GM12892 (cell line): ENCODE results near the gene CFDP1.
"Not testable (repeated sequence)": the region's sequence is repeated elsewhere in the genome, so short reads cannot be mapped to it uniquely, and the experiment has no call there.

Source experiments
- DNase-seq: peaks from one replicate; pipeline ENCODE4 v3.0.0; 2011; ENCODE audit not compliant: insufficient read length
- FAIRE-seq: peaks from 2 replicates; lab custom pipeline; 2011; peaks lifted over from hg19 to GRCh38; lab: Jason Lieb, UNC
- POLR2A ChIP-seq: IDR thresholded peaks from 2 replicates; pipeline ENCODE4 v1.6.1; 2011; ENCODE audit warnings: low read depth, low read length, control low read depth
- POLR2AphosphoS5 ChIP-seq: IDR thresholded peaks from 2 replicates; pipeline ENCODE4 v1.6.1; 2011; ENCODE audit warnings: low read depth, low read length, control low read depth
- TAF1 ChIP-seq: IDR thresholded peaks from 2 replicates; pipeline ENCODE4 v1.6.1; 2011; ENCODE audit warnings: low read depth, mild to moderate bottlenecking, control low read depth, low read length, borderline replicate concordance

The CFDP1 gene

DNA sequence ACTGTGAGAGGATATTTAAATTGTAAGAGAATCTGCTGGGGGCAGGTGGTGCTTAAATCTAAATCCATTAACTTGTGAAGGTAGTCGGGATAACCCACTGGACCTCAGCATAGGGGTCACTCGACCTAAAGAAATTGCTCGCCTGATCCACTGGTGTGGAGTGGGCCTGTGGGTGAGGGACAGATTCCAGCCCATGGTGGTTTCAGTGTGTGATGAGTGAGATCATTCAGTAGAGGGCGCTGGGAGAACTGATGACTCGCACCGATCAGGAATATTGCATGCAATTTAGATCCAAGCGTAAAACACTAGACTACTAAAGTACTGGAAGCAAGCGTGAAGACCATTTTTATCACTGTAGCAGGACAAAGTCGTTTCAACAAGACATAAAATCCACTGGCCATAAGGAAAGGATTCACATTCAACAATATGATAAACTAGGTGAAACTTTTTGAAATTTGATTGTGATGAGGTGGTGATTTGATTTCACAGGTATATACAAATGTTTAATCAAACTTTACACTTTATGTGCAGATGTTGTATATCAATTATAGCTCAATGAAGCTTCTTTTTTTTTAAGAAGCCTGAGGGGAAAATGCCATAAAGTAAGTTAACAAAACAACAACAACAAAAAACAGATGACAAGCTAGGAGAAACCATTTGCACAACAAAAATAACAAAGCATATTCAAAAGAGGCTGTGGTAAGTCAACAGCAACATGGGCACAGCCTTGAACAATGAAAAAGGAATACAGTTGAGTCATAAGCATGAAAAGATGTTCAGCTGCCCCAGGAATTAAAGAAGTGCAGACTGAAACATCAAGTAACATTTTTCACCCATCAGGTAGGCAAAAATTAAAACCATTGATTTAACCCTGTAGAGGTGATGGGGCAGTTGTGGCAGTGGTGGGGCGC lies 38.7 kb upstream of the CFDP1 start:
- DNase-seq (peak; percentile 46), FAIRE-seq (peak; percentile 50)
- no peak for TF ChIP-seq TAF1
- no peak for TF ChIP-seq POLR2A

DNA sequence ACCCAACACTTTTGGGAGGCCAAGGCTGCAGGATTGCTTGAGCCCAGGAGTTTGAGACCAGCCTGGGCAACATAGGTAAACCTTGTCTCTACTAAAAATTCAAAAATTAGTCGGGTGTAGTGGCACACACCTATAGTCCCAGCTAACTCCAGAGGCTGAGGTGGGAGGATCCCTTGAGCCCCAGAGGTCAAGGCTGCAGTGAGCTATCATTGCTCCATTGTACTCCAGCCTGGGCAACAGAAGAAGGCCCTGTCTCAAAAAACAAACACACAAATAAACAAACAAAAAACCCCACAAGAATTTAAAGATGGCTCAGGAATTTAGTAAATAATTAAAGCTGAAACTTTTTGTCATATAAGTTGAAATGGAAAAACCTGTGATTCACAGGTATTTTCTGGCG lies 33.5 kb upstream of the CFDP1 start:
- TF ChIP-seq POLR2A: no peak
- TF ChIP-seq POLR2AphosphoS5: no peak
- no peak for TF ChIP-seq TAF1
- no peak for DNase-seq
- no peak for FAIRE-seq

DNA sequence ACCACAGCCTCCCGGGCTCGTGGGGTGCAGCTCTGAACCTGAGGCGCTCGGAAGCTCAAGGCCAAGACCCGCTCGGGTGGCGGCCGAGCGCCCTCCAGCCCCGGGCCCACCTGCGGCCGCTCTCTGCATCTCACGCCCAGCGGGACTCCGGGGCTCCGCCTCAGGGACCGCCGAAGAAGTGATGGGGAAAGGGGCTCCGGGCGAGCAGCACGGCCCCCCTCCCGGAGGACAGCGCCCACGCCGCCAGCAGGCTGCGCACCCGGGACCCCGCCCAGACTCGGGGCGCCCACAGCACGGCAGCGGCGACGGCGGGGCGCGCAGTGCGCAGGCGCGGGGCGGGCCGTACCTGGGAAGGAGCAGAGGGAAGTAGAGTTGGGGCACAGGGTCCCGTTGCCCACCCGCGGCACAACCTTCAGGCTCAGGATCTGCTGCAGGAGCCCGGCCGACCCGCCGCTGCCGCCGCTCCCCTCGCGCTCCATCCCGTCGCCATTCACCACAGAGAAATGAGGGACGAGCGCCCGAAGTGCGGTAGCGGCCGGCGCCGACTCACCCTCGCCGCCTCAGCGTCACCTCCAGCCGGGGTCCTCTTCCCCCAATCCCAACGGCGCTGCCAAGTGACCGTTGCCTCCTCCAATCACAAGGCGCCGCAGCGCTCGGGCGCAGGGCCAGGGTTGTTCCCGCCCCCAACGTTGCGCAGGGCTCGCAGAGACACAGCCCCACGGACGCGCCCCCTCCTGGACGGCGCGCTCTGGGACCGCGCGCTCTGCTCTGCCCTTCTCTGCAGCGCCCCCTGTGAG lies 31.0 kb upstream of the CFDP1 start, which contains the start of gene TMEM170A:
TMEM170A (minus strand) TSS at position 568 of the 797 bp plus-strand sequence; CDS start at position 479, 89 bp downstream.
- FAIRE-seq (peak; percentile 96), DNase-seq (peak; percentile 91)
- peak; percentile 92 for TF ChIP-seq POLR2AphosphoS5
- TF ChIP-seq POLR2A: peak; percentile 96
- 0 out of 2 replicates have a peak, but pooled peaks have one; percentile 44 for TF ChIP-seq TAF1

DNA sequence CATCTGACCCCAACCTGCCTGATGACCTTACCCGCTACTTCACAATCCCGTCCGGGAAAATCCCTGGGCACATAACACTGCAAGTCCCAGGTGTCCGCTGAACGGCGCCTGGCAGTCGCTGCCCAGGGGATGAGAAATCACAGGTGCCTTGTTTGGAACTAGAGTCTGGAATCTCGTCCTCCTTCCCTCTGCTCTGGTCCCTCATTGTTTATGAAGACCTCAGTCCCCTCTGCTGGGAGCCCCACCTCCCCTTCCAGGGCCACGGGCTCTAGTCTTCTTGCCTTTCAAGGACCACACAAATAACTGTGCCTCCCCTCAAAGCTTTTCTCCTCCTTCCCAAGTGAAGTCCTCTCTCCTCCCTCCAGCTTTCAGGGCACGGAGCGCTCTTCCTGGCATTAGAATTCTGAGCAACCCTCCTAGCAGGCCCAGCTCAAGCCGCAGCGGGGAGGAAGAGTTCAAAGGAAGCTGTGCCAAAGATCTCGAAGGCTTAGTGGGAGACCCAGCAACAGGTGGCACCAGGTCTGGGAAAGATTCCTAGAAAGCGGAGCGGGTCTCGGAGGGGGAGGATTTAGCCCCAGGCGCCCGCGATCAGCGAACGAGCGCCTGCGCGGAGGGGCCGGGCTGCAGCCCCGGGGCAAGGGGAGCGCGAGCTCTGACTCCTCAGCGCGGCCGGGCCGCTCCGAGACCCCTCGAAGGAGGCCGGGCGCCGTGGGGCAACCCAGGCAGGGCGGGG lies 30.3 kb upstream of the CFDP1 start:
- FAIRE-seq: peak; percentile 89
- not testable (repeated sequence) for DNase-seq

DNA sequence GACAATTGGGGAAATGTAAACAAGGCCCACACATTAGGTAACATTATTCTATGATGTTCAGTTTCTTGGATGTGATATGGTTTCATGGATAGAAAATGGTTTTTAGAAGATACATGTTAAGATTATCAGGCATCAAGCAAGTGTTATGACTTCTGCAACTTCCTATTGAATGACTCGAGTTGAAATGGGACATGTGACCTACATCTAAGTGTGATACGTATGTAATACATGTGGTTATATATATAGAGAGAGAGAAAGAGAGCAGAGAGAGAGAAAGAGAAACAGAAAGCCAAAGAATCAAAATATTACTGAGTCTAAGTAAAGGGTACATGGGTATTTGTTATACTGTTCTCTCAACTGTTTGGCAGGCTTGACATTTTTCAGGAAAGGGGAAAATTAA lies 29.5 kb upstream of the CFDP1 start:
- peak; percentile 76 for FAIRE-seq
- TF ChIP-seq POLR2AphosphoS5 (no peak), TAF1 (no peak), POLR2A (no peak)
- no peak for DNase-seq

DNA sequence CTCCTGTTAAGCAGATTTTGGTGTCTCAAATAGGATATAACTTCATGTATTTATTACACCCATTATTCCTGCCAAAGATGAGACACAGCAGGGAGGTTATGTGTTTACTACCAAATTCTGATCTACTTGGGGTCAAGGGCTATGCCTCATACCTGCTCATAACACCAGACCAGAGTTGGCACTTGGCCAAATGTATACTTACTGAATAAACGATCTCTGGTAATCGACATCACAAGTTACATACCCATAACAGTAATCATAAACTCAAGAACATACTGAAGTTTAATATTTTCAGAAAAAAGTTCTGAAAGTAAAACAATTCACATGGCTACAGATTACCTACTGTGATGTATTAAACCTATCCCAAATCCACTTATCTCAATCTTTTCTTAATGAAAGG lies 28.3 kb upstream of the CFDP1 start:
- FAIRE-seq (no peak), DNase-seq (no peak)
- TF ChIP-seq POLR2AphosphoS5 (no peak), TAF1 (no peak)

DNA sequence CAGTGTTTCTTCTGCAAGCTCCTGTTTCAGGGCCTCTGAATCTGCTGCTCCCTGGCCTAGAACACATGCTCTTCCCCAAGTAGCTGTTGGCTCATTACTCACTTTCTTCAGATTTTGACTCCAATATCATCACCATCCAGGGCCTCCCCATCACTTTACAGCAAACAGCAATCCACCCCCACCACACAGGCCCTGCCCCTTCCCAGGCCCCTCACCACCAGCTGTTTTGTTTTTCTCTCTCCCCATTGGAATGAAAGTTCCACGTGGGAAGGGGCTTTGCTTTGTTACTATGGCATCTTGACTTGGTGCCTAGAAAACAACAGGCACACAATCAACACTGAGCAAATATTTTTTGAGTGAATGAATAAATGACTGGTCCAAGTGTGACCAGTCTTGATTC lies 27.1 kb upstream of the CFDP1 start:
- FAIRE-seq (no peak), DNase-seq (no peak)
- TF ChIP-seq POLR2A (no peak), TAF1 (no peak), POLR2AphosphoS5 (no peak)

DNA sequence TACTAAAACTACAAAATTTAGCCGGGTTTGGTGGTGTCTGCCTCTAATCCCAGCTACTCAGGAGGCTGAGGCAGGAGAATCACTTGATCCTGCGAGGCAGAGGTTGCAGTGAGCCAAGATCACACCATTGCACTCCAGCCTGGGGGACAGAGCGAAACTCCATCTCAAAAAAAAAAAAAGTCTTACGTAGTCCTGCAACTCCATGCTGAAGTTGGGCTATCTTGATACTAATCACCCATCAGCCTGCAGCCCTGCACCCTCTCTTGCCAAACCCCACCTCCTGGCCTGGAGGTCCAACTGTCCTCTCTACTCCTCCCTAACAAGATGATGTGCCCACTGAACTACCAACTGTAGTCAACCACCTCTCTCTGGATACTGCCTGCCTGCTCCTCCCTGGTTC lies 26.4 kb upstream of the CFDP1 start:
- FAIRE-seq (no peak), DNase-seq (no peak)
- TF ChIP-seq TAF1 (no peak), POLR2A (no peak), POLR2AphosphoS5 (no peak)

DNA sequence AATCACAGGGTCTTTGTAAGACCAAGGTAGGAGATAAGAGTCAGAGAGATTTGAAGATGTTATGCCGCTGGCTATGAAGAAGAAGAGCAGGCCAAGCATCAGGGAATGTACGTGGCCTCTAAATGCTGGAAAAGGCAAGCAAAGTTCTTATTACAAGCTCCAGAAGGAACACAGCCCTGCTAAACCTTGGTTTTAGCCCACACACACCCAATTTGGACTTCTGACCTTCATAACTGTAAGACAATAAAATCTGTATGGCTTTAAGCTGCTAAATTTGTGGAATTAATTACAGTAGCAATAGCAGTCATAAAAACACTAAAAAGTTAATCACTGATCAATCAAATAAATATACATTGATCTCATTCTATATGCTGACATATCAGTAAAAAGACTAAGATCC lies 25.1 kb upstream of the CFDP1 start:
- FAIRE-seq: no peak
- TF ChIP-seq POLR2A: no peak
- no peak for TF ChIP-seq POLR2AphosphoS5
- no peak for TF ChIP-seq TAF1

DNA sequence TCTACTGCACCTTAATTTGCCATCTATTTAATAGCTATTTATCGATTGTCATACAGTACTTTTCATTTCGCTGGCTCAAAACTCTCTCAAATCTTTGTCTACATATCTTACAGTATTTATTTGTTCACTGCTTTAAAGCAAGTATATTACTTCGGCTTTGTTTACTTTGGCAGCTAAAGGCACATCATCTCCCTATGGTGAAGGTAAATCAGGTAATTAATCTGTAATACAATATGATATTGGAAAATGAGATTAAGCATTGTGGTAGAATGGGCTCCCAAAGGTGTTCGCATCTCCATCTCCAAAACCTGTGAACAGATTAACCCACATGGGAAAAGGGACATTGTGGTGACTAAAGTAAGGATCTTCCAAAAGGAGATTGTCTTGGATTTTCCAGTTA lies 24.7 kb upstream of the CFDP1 start:
- no peak for TF ChIP-seq POLR2A
- TF ChIP-seq TAF1: no peak
- TF ChIP-seq POLR2AphosphoS5: no peak
- FAIRE-seq (no peak), DNase-seq (no peak)

More for the DNA sequence above, 25.1 kb upstream of the CFDP1 start:
- no peak for DNase-seq

DNA sequence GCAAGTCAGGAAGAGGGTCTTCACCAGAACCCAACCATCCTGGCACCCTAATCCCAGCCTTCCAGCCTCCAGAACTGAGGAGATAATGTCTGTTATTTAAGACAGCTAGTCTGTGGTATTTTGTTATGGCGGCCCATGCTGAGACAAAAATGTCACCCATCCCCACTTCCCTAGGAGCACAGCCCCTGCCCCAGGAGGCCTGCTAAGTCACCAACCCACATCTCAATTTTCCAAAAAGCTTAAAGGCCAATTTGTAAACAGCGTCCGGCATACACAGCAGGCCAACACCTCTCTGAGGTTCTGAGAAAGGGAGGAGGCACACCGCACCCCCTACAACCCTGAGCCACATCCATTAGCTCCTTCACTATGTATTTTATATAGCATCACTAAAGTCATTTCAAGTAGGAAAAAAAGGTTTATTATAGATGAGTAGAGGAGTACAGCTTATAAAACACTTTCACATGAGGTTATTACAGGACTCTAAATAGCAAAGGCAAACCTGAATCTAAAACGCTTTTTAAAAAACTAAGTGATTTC lies 24.2 kb upstream of the CFDP1 start:
- DNase-seq (no peak), FAIRE-seq (no peak)
- TF ChIP-seq POLR2A (no peak), TAF1 (no peak), POLR2AphosphoS5 (no peak)
